ENCODE data around the gene ZNF484. TPM values are rescaled to one million over a fixed set of nuclear protein-coding genes. Genes with fewer than 3 reads are reported as not detected.
"Not testable (repeated sequence)": the region's sequence is repeated elsewhere in the genome, so short reads cannot be mapped to it uniquely, and the experiment has no call there.

Gene ZNF484
- polyA plus RNA-seq, 3 donors: 0.79 to 1.4 (median 0.81) TPM

DNA sequence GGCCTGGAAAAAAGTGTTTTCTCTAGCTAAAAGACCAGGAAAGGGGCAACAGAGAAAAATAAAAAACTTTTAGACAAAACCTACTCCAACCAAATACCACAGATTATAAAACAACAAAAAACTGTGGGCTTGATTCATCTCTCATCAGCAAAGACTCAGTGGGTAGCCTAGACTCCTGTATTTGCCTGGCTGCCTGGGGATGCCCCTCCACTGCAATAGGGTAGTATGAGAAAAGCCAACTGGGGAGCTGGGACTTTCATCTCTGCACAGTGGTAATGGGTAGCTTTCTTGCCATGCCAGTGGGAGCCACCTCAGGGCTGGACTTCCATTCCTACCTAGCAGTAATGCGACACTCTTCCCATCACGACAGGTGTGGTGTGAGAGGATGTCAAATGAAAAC lies 7.5 kb downstream of the ZNF484 start:
- 93 to 100% (median 100%) methylated on average over 2 of the region's 2 CpGs for WGBS, 3 donors
- no peak overlapping the region for H3K27ac ChIP-seq (ENCODE audit: low read depth, low read length)

DNA sequence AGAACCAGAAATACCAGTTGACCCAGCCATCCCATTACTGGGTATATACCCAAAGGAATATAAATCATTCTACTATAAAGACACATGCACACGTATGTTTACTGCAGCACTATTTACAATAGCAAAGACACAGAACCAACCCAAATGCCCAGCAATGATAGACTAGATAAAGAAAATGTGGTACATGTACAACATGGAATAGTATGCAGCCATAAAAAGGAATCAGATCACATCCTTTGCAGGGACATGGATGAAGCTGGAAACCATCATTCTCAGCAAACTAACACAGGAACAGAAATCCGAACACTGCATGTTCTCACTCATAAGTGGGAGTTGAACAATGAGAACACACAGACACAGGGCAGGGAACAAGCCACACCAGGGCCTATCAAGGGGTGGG lies 11.2 kb downstream of the ZNF484 start:
- H3K27ac ChIP-seq (ENCODE audit: low read depth, low read length): not testable (repeated sequence)

DNA sequence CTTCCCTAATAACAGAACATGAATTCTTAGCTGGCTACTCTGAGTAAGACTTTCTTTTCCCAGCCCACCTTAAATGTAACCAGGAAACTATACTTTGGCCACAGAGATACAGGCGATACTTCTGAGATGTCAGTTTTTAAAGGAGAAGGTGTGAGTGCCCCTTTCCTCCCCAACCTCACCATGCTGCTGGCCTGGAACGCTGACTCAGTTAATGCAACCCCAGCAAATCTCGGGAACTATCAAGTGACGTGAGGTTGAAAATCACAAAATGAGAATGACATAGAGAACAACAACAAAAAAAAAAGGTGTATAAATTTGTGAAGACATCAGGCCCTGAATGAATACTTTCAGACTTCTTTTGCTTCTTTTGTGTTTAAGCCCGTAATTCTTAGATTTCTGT lies 13.7 kb downstream of the ZNF484 start:
- 79 to 93% (median 86%) methylated on average over 5 of the region's 5 CpGs for WGBS, 3 donors

More for the DNA sequence above, 11.2 kb downstream of the ZNF484 start:
- 92 to 98% (median 95%) methylated on average over 2 of the region's 2 CpGs for WGBS, 3 donors

DNA sequence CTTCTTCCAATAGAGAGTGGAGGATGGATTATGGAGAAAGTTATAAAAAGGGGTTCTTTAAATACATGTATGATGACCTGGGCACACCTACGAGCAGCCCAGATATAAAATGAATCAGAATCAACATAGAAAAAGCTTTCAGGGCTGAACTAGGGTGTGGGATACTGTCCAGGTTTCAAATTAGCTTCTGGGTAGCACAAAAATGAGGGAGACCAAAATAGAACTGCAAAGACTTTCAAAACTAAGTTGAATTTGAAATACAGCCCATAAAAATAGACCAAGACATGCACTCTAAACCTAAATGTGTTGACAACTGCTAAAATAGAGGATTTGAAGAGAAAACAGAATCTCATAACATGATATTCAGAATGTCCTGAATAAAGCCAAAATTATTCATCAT lies 17.0 kb downstream of the ZNF484 start:
- no peak overlapping the region for H3K27ac ChIP-seq (ENCODE audit: low read depth, low read length)
- WGBS, 3 donors: 91 to 96% (median 94%) methylated on average over 1 of the region's 1 CpG

More for the DNA sequence above, 13.7 kb downstream of the ZNF484 start:
- no peak overlapping the region for H3K27ac ChIP-seq (ENCODE audit: low read depth, low read length)

DNA sequence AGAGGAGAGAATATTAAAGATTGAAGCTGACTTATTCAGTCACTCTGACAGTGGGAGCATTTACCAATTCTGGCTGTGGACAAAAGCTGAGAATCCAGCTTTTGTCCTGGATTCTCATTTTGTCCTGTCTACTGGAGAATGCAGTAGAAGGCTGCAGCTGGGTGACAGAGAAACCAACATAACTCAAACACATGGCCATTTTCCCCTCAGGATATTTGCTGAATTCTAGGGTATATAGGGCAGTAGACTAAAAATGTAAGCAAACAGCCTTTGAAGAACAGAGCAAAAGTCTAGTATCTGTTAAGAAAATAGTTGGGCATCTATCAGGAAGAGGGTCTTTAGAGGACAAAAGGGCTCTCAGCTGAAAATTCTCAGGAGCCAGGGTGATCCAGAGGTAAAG lies 20.6 kb downstream of the ZNF484 start:
- H3K27ac ChIP-seq (ENCODE audit: low read depth, low read length): no peak overlapping the region

DNA sequence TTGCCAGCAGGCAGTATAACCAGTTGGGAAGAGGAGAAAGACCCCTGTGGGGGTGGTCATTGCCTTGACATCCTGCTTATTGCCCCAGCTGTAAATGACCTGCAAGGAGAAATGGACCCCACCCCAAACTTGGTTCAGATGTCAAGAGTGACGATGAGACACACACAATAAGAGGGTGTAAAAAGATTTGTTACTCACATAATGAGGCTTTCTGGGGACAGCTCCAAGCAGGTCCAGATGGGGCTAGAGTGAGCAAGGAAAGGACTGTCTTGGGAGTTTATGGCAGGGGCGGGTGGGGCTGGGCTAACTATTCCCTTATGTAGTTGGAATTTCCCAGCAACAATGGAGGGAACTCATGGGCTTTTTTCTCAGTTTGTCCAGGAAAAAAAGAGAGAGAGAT lies 24.1 kb downstream of the ZNF484 start:
- H3K27ac ChIP-seq (ENCODE audit: low read depth, low read length): no peak overlapping the region
- WGBS, 3 donors: 73 to 94% (median 92%) methylated on average over 2 of the region's 2 CpGs

DNA sequence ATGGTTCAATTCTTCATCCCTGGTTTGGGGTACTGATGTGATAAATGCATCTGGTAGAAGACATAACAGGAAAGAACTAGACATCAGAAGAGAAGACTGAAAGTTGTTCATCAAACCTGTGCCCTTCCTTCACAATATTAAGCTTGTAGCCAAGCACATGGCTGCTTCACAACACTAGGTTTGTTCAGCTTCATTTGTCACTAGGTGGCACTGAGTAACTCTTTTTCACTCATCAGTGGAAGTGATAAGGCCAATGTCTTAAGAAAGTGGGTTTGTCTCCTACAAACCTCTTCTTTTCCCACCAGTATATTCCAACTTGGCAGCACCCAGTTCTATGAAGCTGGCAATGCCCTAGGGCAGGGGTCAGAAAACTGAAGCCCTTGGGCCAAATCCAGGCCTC lies 26.9 kb downstream of the ZNF484 start:
- H3K27ac ChIP-seq (ENCODE audit: low read depth, low read length): no peak overlapping the region

DNA sequence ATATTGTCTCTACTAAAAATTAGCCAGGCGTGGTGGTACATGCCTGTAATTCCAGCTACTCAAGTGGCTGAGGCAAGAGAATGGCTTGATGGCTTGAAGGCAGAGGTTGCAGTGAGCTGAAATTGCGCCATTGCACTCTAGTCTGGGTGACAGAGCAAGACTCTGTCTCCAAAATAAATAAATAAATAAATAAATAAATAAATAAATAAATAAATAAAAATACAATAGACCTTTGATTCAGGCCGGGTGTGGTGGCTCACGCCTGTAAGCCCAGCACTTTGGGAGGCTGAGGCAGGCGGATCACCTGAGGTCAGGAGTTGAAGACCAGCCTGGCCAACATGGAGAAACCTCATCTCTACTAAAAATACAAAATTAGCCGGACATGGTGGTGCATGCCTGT lies 29.1 kb downstream of the ZNF484 start:
- 87 to 97% (median 95%) methylated on average over 6 of the region's 6 CpGs for WGBS, 3 donors
- H3K27ac ChIP-seq (ENCODE audit: low read depth, low read length): not testable (repeated sequence)

DNA sequence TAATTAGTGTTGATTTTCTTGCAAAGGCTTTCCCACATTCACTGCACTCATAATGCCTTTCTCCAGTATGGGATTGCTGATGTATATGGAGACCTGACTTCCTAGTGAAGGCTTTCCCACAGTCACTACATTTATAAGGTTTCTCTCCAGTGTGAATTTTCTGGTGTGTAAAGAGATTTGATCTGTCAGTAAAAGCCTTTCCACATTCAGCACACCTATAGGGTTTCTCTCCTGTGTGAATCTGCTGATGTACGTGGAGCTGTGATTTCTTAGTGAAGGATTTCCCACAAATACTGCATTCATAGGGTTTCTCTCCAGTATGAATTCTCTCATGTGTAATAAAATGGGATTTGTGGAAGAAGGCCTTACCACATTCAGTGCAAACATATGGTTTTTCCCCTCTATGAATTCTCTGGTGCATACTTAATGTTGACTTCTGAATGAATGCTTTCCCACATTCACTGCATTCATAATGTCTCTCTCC lies 31.1 kb downstream of the ZNF484 start:
- no peak overlapping the region for H3K27ac ChIP-seq (ENCODE audit: low read depth, low read length)
- WGBS, 3 donors: 93 to 100% (median 97%) methylated on average over 1 of the region's 1 CpG

DNA sequence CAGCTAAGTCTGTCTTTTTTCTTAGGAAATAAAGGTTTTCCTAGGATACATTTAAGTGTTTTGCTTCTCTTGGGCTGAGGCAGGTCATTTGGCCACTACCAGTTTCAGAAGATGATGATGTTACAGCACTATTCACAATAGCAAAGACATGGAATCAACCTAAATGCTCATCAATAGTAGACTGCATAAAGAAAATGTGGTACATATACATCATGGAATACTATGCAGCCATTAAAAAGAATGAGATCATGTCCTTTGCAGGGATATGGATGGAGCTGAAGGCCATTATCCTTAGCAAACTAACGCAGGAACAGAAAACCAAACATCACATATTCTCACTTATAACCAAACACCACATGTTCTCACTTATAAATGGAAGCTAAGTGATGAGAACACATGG lies 39.4 kb downstream of the ZNF484 start:
- WGBS, 3 donors: 89 to 97% (median 96%) methylated on average over 1 of the region's 1 CpG
- not testable (repeated sequence) for H3K27ac ChIP-seq (ENCODE audit: low read depth, low read length)

DNA sequence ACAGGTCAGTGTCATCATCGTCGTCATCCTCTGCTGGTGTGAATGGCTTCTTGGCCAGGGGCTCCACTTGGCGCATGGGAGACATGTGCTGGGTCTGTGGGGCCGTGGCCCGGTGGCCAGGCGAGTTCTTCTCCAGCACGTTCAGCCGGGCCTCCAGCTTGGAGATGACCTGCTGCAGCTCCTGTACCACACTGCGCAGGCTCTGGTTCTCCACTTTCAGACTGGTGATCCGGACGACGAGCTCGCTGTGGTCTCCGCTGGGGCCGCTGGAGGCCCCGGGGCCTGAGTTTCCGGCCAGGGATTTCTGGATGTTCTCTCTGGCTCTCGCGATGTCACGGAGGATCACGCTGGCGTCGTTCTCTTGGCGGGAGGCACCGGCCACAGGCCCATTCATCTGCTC lies 40.6 kb downstream of the ZNF484 start:
- WGBS, 3 donors: 92 to 99% (median 98%) methylated on average over 25 of the region's 25 CpGs
- H3K27ac ChIP-seq (ENCODE audit: low read depth, low read length): no peak overlapping the region

DNA sequence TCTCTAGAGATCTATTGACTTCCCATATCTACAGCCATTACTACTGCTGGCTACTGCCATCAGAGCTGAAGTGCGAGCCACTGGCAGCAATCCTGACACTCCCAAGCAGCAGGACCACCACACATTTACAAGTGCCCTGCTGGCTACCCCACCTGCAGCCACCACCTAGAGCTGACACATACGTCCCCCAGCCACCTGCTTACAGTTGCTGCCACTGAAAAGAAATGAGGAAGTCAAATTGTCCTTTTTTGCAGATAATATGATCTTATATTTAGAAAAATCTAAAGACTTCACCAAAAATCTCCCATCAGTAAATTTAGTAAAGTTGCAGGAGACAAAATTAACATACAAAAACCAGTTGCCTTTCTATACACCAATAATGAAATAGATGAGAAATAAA lies 48.4 kb downstream of the ZNF484 start:
- no peak overlapping the region for H3K27ac ChIP-seq (ENCODE audit: low read depth, low read length)
- 77 to 79% (median 79%) methylated on average over 2 of the region's 2 CpGs for WGBS, 3 donors

DNA sequence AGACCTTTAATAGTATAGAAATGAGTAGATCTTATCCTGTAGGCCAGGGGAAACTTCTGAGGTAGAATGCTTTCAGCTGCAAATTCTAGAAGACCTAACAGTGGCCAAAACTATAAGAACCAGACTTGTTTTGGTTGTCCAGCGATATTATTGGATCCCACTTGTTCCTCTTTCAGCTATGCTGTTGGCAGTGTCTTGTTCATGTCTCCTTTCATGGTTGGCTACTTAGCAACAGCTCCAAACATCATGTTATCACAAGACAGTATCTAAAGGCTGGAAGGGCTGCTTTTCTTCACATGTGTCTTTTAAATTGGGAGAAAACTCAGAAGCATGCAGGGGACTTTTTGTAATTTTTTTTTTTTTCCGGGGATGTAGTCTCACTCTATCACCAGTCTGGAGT lies 52.8 kb downstream of the ZNF484 start:
- H3K27ac ChIP-seq (ENCODE audit: low read depth, low read length): not testable (repeated sequence)
- WGBS, 3 donors: 79 to 85% (median 85%) methylated on average over 2 of the region's 2 CpGs

DNA sequence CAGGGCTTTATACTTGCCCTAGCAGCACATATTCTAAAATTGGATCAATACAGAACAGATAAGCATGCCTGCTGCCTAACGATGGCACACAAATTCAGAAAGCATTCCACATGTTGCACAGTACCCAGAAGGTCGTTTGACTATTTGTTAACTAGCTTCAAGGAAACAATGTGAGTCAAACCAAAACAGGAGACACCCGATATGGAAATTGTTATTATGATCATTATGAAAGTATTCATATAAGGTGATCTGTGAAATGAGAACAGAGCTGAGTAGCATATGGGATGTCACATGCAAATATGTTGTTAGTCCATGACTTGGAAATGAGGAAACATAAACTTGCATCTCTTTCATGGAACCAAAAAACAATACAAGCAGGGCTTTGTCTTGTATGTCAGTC lies 56.9 kb downstream of the ZNF484 start:
- no peak overlapping the region for H3K27ac ChIP-seq (ENCODE audit: low read depth, low read length)
- WGBS, 3 donors: 51 to 82% (median 74%) methylated on average over 3 of the region's 3 CpGs

DNA sequence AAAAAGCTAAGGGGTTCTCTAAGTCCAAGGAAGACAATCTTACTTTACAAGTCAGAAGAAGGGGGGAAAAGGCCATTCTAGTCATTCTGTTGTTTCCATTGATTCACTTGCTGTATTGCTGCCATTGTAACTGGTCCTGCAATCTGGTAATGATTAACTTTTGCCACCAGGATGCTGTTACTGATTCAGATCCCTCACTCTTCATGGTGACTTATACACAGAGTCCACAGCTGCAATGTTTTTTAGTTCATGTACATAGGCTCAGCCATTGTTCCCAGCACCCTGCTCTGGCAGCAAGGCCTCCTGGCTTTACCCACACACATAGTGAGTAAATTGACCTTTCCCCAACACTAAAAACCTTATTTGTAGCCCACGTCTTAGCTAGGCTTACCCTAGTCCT lies 57.9 kb downstream of the ZNF484 start:
- WGBS, 3 donors: 77 to 100% (median 86%) methylated on average over 1 of the region's 1 CpG
- H3K27ac ChIP-seq (ENCODE audit: low read depth, low read length): not testable (repeated sequence)

DNA sequence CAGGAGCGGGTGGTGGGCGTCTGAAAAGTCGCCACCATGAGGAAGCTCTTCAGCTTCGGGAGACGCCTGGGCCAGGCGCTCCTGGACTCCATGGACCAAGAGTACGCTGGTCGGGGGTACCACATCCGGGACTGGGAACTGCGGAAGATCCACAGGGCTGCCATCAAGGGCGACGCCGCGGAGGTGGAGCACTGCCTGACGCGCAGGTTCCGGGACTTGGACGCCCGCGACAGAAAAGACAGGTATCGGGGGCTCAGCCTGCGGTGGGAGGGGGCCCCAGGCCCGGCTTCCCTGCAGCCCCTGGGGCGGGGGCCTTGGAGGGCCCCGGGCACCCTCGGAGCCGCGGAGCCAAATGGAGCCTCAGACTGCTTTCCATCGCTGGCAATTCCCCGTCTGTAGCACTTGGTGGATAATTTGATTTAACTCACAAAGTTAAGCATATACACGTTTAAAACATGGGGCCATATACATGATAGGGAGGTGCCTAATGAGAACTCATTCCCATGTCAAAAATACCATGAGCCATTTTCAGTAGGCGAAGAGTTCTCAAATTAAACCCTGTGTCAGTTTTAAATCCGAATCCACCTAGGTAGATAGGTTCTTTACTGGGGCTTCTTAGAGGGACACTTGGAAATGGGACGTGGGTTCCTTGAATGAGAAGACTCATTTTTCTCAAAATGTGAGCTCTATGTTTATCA lies 68.1 kb downstream of the ZNF484 start:
- 8 to 11% (median 9%) methylated on average over 33 to 34 of the region's 34 CpGs for WGBS, 3 donors

DNA sequence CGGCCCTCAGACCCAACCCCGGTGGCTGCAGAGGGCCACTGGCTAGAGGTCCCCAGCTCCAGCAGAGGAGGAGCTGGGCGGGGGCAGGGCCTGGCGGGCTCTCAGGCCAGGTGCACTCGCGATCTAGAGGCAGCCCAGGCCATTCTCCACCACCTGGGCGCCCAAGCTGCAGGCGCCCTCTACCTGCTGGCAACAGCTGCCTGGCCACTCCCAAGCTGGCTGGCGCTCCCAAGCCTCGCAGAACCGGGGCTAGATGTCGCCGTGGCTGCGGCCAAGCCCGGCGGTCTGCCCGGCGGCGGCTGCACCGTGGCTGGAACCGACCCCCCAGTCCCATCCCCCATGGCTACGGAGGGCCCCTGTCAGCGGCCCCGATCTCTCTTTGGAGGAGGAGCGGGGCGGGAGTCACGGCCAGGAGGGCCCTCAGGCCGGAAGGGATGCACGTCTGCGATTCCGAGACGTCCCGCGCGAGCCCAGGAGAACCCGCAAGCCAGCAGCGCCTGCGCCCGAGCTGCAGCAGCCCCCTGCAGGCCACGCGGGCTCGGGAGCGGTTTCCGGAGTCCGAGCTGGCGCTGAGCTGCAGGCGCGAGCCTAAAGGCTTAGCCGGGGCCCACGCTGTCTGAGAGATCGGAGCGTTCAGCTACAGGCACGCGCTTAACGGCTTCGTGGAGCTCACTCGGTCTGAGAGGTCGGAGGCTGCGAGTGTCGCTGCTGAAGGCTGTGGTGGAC lies 68.9 kb downstream of the ZNF484 start:
- WGBS, 3 donors: 0 to 3% (median 1%) methylated on average over 58 to 60 of the region's 60 CpGs
- H3K27ac ChIP-seq (ENCODE audit: low read depth, low read length): no peak overlapping the region

More for the DNA sequence above, 68.1 kb downstream of the ZNF484 start:
- H3K27ac ChIP-seq (ENCODE audit: low read depth, low read length): not testable (repeated sequence)

DNA sequence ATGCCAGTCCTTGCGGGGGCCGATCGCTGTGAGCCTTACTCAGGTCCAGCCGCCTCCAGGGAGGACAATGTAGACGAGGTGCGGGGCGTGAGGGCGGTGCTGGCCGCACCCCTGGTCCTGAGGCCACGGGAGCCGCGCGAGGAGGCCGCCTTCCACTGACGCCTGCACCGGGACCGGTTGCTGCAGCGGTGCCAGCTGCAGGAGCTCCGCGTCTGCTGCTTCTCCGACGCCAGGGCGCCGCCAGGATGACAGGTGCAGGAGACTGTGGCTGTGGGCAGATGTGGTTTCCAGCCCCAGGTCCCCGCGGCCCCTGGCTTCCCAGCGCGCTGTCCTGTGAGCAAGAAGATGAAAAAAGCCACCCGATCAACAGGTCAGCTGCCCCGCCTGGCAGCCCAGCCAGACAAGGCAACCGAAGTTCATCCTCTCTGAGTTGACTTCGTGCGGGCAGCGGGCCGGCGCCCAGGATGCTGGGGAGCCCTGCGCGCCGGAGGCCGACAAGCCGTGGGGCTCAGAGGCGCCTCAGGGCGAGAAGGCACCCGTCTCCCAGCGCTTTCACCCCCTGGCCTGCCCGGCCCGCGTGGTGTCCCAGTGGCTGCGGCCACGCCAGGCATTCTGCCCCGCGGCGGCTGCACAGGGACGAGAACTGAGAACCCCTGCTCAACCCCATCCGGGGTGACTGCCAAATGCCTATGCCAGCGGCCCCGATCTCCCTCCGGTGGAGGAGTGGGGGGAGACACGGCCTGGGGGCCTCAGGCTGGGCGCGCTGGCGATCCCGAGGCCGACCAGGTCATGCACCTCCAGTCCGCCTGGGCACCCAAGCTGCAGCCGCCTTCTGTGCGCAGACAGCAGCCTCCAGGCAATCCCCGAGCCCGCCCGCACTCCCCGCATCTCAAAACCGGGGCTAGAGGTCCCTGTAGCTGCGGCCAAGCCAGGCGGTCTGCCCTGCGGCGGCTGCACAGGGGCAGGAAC lies 69.8 kb downstream of the ZNF484 start:
- no peak overlapping the region for H3K27ac ChIP-seq (ENCODE audit: low read depth, low read length)
- WGBS, 3 donors: 4 to 5% (median 4%) methylated on average over 71 to 76 of the region's 76 CpGs
